Natural killer cell (primary cell): ENCODE data around the gene CCDC57. TPM values are rescaled to one million over a fixed set of nuclear protein-coding genes. Genes with fewer than 3 reads are reported as not detected.

Source experiments
- ATAC-seq, 3 donors: fragments of 150-1000 bp in 2 of 3; fragments of 200-7000 bp in 1 of 3; cut with Tn5 transposase; 1 replicate in 1 of 3; 2 replicates in 2 of 3; pipeline ENCODE4 v1.10.0; 2021; ENCODE audit warnings: mild to moderate bottlenecking in 2 of 3, moderate library complexity in 2 of 3
- DNase-seq, 2 donors: peaks; one replicate each; pipeline versions ENCODE4 v3.0.0 to v3.0.0-alpha.2; 2013 to 2021; ENCODE audit warnings: mixed read lengths in 1 of 2
- H3K27ac ChIP-seq: one replicate; pipeline ENCODE4 v1.5.1; 2013; ENCODE audit warnings: mild to moderate bottlenecking, low read length
- H3K27me3 ChIP-seq: one replicate; pipeline ENCODE4 v1.6.1; 2013; ENCODE audit warnings: low read length; ENCODE audit not compliant: control insufficient read depth, insufficient read depth
- H3K36me3 ChIP-seq: one replicate; pipeline ENCODE4 v1.6.1; 2013; ENCODE audit warnings: low read length; ENCODE audit not compliant: control insufficient read depth, insufficient read depth
- H3K4me1 ChIP-seq: one replicate; pipeline ENCODE4 v1.6.1; 2013; ENCODE audit warnings: low read length; ENCODE audit not compliant: control insufficient read depth, insufficient read depth
- H3K4me3 ChIP-seq: one replicate; pipeline ENCODE4 v1.5.1; 2013; ENCODE audit warnings: low read length
- H3K9me3 ChIP-seq: one replicate; pipeline ENCODE4 v1.6.1; 2013; ENCODE audit warnings: low read length; ENCODE audit not compliant: control insufficient read depth, insufficient read depth
- H3K27ac Mint-ChIP-seq, 2 donors: one replicate each; pipeline ENCODE4 v1.8.0; 2022; ENCODE audit warnings: mild to moderate bottlenecking in 2 of 2, mixed read lengths in 2 of 2, moderate library complexity in 1 of 2
- H3K27me3 Mint-ChIP-seq, 2 donors: one replicate each; pipeline ENCODE4 v1.8.0; 2022; ENCODE audit warnings: low read depth in 2 of 2, mixed read lengths in 2 of 2
- H3K36me3 Mint-ChIP-seq: one replicate; pipeline ENCODE4 v1.8.0; 2022; ENCODE audit warnings: mixed read lengths
- H3K4me1 Mint-ChIP-seq, 2 donors: one replicate each; pipeline ENCODE4 v1.8.0; 2022; ENCODE audit warnings: mixed read lengths in 2 of 2
- H3K4me3 Mint-ChIP-seq: one replicate; pipeline ENCODE4 v1.8.0; 2022; ENCODE audit warnings: mild to moderate bottlenecking, moderate library complexity, mixed read lengths
- H3K9me3 Mint-ChIP-seq, 2 donors: one replicate each; pipeline ENCODE4 v1.8.0; 2022; ENCODE audit warnings: mixed read lengths in 2 of 2
- WGBS: methylation state at CpG from one replicate; pipeline ENCODE4 v1.1.7; 2013; ENCODE audit warnings: missing lambda C conversion rate; ENCODE audit not compliant: insufficient coverage; 5-methylcytosine and 5-hydroxymethylcytosine counted together
- intact Hi-C: fragments of 100-400 bp; cut with micrococcal nuclease; formaldehyde crosslinking; loops from one replicate; pipeline ENCODE4 v1.14.2; 2022
- total RNA-seq, 4 donors: library from RNA; stranded (reverse); fragments of 120-200 nt in 1 of 4; gene quantifications; one replicate each; pipeline versions ENCODE4 v1.2.3 to v1.2.4, GENCODE V29; 2013 to 2022
- TF ChIP-seq, protein P1 (sequence below): fragments of 200-600 bp; IDR thresholded peaks from one replicate; pipeline ENCODE4 v1.8.0; 2022; ENCODE audit warnings: antibody characterized with exemption

The CCDC57 gene
- total RNA-seq, 3 donors from 2014 or later (not counting 1 experiment from before 2014, with no cell fraction given): 69.7 to 79.2 (median 75.1) TPM

DNA sequence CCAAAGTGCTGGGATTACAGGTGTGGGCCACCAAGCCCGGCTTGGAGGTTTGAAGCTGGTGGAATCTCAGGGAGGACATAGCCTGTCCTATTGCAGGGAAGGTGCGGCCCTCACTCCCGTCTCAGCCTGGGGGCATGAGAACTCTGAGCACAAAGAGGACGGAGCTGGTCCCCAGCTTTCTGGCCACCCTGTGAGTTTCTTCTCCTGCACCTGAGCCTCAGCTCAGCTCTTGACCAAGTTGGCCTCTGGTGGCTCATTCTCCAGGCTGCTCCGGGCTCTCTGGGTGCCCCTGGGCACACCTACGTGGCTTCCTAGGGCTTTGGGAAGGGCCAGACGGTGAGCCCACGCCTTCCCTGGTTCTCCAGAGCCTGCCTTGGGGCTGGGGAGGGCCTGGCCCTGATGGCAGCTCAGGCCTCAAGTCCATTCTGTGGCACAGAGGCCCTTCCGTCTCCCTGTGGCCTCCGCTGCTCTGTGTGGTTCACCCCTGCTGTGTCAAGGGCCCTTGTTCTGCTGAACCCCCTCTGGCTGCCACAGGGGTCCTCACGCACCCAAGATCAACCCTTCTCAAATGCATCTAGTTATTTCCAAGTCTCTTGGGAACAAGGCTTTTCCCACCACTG, 107.7 kb downstream of the CCDC57 start:
- intact Hi-C loops: no loop called here
- no peak overlapping the region for H3K27ac ChIP-seq

DNA sequence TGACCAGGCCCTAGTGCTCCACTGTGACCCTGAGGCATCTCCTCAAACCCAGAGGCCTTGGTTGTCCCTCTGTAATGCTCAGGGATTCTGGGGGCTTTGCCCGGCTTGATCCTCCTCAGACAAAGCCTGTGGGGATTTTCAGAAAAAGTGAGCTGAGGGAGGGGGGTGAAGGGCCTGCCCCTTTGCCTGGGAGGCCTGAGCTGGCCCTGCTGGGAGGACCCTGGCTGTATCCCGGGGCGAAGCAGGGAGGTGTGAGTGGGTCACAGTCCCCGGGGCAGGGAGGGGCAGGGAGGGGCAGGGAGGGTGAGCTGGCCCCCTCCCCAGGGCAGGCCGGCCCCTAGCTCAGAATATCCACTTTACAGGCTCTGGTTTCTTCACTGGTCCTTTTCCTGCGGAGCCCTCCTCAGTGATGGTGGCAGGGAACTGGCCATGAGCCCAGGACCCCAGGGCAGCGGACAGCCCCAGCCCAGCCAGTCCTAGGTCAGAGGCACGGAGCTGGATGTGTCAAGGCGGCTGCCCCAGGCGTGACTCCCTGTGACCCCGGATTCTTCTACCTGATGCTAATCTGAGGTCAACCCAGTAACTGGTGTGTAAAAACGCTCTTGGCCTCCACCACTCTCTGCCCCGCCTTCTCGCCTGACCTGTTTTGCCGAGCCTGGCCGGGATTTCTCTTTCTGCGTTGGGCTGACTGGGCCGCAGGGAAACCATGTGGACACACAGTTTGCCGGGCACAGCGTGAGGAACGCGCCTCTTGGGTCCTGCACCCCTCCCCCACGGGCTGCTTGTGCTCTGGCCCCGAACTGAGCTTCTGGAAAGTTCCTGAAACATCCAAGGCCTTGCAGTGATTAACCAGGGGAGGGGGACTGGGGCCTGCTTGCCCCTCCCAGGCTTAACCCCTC, 108.8 kb downstream of the CCDC57 start:
- Histone ChIP-seq H3K4me1 (peaks cover 38% of the 10 kb centered on the region), H3K27me3 (no peaks in the 10 kb centered on the region), H3K27ac (no peak overlapping the region), H3K36me3 (no peaks in the 10 kb centered on the region), H3K4me3 (no peak overlapping the region), H3K9me3 (no peaks in the 10 kb centered on the region)
- H3K9me3 Mint-ChIP-seq: no peaks in the 10 kb centered on the region
- no peak overlapping the region for H3K4me3 Mint-ChIP-seq
- peaks cover 15 to 21% of the 10 kb centered on the region in 2 donors for H3K4me1 Mint-ChIP-seq
- no peaks in the 10 kb centered on the region for H3K27me3 Mint-ChIP-seq
- ATAC-seq: no peak
- WGBS: 91% methylated on average over 24 of the region's 24 CpGs
- no peak for DNase-seq
- intact Hi-C loops: no loop called here
- H3K36me3 Mint-ChIP-seq: no peaks in the 10 kb centered on the region
- TF ChIP-seq, protein P1, sequence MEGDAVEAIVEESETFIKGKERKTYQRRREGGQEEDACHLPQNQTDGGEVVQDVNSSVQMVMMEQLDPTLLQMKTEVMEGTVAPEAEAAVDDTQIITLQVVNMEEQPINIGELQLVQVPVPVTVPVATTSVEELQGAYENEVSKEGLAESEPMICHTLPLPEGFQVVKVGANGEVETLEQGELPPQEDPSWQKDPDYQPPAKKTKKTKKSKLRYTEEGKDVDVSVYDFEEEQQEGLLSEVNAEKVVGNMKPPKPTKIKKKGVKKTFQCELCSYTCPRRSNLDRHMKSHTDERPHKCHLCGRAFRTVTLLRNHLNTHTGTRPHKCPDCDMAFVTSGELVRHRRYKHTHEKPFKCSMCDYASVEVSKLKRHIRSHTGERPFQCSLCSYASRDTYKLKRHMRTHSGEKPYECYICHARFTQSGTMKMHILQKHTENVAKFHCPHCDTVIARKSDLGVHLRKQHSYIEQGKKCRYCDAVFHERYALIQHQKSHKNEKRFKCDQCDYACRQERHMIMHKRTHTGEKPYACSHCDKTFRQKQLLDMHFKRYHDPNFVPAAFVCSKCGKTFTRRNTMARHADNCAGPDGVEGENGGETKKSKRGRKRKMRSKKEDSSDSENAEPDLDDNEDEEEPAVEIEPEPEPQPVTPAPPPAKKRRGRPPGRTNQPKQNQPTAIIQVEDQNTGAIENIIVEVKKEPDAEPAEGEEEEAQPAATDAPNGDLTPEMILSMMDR: no peak
- H3K27ac Mint-ChIP-seq: no peak overlapping the region

More for the DNA sequence above, 107.7 kb downstream of the CCDC57 start:
- H3K4me3 ChIP-seq: no peak overlapping the region
- H3K36me3 ChIP-seq: no peaks in the 10 kb centered on the region
- Mint-ChIP-seq H3K27me3 (no peaks in the 10 kb centered on the region), H3K9me3 (no peaks in the 10 kb centered on the region), H3K36me3 (no peaks in the 10 kb centered on the region), H3K27ac (peak overlapping the region in 1 of 2 donors; percentile 97), H3K4me1 (peaks cover 15 to 25% of the 10 kb centered on the region in 2 donors), H3K4me3 (no peak overlapping the region)
- H3K4me1 ChIP-seq: peaks cover 29% of the 10 kb centered on the region
- WGBS: 97% methylated on average over 11 of the region's 11 CpGs
- no peaks in the 10 kb centered on the region for H3K27me3 ChIP-seq
- DNase-seq (no peak), ATAC-seq (no peak)
- H3K9me3 ChIP-seq: no peaks in the 10 kb centered on the region
- TF ChIP-seq, protein P1: no peak

DNA sequence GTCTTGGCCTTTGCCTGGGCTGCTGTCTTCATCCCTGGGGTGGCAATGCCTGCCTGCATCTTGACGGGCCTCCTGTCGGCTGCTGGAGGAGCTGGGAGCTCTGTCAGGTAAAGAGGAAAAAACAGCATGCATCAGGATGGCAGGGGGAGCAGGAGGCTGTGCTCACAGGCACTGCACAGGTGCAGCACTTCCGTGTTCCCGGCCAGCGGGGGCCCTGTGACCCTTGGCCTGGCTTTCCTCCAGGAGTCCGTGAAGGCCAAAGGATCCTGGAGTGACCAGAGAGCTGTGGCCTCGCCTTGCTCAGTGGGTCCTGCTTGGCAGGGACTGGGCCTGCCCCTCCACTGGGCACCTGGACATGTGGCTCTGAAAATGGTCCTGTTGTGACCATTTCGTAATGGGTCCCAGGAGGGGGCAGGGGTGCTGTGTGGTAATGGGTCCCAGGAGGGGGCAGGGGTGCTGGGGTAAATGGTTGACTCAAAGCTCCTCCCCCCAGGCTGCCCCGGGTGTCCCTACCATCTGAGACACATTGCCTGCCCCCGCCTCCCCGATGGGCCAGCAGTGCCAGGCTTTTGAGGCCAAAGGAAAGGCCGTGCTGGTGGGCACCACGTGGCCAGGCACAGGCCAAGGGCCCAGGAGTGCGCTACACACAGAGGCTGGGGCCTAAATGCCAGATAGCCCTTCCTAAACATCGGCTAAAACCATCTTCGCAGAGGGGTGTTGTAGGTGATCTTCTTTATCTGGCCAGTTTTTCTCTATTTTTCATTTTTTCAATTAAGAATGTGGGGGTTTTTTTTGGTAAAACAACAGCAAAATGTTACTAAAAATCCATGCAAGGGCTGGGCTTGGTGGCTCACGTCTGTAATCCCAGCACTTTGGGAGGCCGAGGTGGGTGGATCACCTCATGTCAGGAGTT, 110.6 kb downstream of the CCDC57 start:
- Histone ChIP-seq H3K9me3 (no peaks in the 10 kb centered on the region), H3K27ac (no peak overlapping the region), H3K27me3 (no peaks in the 10 kb centered on the region), H3K4me3 (no peak overlapping the region), H3K4me1 (peaks cover 36% of the 10 kb centered on the region), H3K36me3 (no peaks in the 10 kb centered on the region)
- peak overlapping the region; percentile 17 for H3K4me3 Mint-ChIP-seq
- ATAC-seq (no peak), DNase-seq (no peak)
- no peak overlapping the region for H3K27ac Mint-ChIP-seq
- no peaks in the 10 kb centered on the region for H3K36me3 Mint-ChIP-seq
- H3K27me3 Mint-ChIP-seq: no peaks in the 10 kb centered on the region
- 85% methylated on average over 17 of the region's 18 CpGs for WGBS
- H3K9me3 Mint-ChIP-seq: no peaks in the 10 kb centered on the region
- TF ChIP-seq, protein P1: no peak
- peaks cover 15 to 17% of the 10 kb centered on the region in 2 donors for H3K4me1 Mint-ChIP-seq
- intact Hi-C loops: no loop called here
